ENCODE measurements around the gene FCN3. TPM values are rescaled to one million over a fixed set of nuclear protein-coding genes. Genes with fewer than 3 reads are reported as not detected.
A peak's percentile ranks its signal among the peaks of the same experiment; 100 is the strongest.

Gene FCN3
- total and polyA plus RNA-seq, 2 experiments from 2014 or later = 0.81 to 3.6 TPM

GRCh38 chr1:27364696-27365371 is 9.8 kb downstream of the FCN3 start:
- peaks cover 13% of the 10 kb centered on the region for H3K27me3 ChIP-seq
- no peaks in the 10 kb centered on the region for H3K36me3 ChIP-seq
- TF ChIP-seq CTCF (IDR thresholded peaks at IDR 0.05; ENCODE audit: low read depth, low read length) = no peak
- no peak for DNase-seq (ENCODE audit: low read depth in 1 of 2, low spot score in 1 of 2)
- H3K9me3 ChIP-seq (ENCODE audit: low read depth) = no peaks in the 10 kb centered on the region
- H3K4me1 ChIP-seq (ENCODE audit: low read depth) = peaks cover 3% of the 10 kb centered on the region
- H3K27ac ChIP-seq = no peak overlapping the region
- H3K4me3 ChIP-seq = no peak overlapping the region

DNA sequence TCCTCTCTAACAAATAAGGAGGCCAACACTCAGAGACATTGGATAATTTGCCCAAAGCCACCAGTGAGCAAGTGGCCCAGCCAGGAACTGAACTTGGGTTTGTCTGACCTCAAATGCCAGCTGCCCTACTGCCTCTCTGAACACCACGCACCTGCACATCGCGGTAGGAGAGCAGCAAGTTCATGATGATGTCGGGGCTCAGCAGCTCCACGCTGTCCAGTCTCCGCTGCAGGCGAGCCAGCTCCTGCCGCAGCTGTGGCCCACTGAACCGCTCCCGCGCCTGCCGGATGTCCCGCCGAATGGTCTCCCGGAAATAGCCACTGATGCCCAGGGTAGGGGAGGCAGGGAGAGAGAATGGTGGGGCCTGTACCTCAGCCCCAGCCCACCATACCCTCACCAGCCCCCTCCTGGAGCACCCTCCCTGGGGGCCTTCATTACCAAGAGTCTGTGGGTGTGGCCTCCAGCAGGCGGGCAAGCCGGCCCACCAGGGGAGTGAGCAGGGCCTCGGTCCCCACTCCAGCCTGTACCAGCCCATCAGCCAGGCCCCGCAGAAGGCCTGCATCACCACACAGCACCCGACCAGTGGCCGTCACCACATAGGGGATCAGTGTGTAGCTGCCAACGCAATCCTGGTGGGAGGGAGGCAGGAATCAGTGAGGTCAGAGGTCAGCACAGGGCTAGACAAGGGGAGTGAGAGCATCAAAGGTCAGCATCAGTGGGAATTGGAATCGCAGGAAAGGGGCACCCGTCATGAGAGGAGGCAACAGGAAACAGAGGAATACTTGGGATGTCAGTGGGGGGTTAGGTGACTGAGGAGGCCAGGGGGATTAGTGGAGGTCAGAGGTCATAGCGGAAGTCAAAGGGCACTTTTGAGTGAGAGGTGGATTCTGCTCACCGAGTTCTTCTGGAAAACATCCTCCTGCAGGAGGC is 10.6 kb downstream of the FCN3 start:
- Histone ChIP-seq H3K4me3 (no peak overlapping the region), H3K4me1 (ENCODE audit: low read depth) (peaks cover 3% of the 10 kb centered on the region), H3K9me3 (ENCODE audit: low read depth) (no peaks in the 10 kb centered on the region), H3K36me3 (no peaks in the 10 kb centered on the region), H3K27me3 (peaks cover 21% of the 10 kb centered on the region), H3K27ac (no peak overlapping the region)
- no peak for TF ChIP-seq CTCF (IDR thresholded peaks at IDR 0.05; ENCODE audit: low read depth, low read length)
- DNase-seq (ENCODE audit: low read depth in 1 of 2, low spot score in 1 of 2) = no peak

GRCh38 chr1:27361553-27361952 is 13.1 kb downstream of the FCN3 start:
- H3K27ac ChIP-seq = no peak overlapping the region
- no peaks in the 10 kb centered on the region for H3K36me3 ChIP-seq
- DNase-seq (ENCODE audit: low read depth in 1 of 2, low spot score in 1 of 2) = no peak
- H3K9me3 ChIP-seq (ENCODE audit: low read depth) = no peaks in the 10 kb centered on the region
- H3K27me3 ChIP-seq = peaks cover 31% of the 10 kb centered on the region
- no peak for TF ChIP-seq CTCF (IDR thresholded peaks at IDR 0.05; ENCODE audit: low read depth, low read length)
- H3K4me3 ChIP-seq = no peak overlapping the region
- peaks cover 4% of the 10 kb centered on the region for H3K4me1 ChIP-seq (ENCODE audit: low read depth)

GRCh38 chr1:27361044-27361402 is 13.6 kb downstream of the FCN3 start:
- DNase-seq (ENCODE audit: low read depth in 1 of 2, low spot score in 1 of 2) = no peak

More at GRCh38 chr1:27361044-27361402, 13.6 kb downstream of the FCN3 start:
- Histone ChIP-seq H3K27ac (no peak overlapping the region), H3K27me3 (peaks cover 31% of the 10 kb centered on the region), H3K4me3 (peak overlapping the region; percentile 33), H3K4me1 (ENCODE audit: low read depth) (peaks cover 4% of the 10 kb centered on the region), H3K9me3 (ENCODE audit: low read depth) (no peaks in the 10 kb centered on the region), H3K36me3 (no peaks in the 10 kb centered on the region)
- TF ChIP-seq CTCF (IDR thresholded peaks at IDR 0.05; ENCODE audit: low read depth, low read length) = no peak

Measured in cardiac muscle cell (in vitro differentiated cells and primary cell).